ENCODE results near the gene PAFAH1B1.

PAFAH1B1 gene

DNA sequence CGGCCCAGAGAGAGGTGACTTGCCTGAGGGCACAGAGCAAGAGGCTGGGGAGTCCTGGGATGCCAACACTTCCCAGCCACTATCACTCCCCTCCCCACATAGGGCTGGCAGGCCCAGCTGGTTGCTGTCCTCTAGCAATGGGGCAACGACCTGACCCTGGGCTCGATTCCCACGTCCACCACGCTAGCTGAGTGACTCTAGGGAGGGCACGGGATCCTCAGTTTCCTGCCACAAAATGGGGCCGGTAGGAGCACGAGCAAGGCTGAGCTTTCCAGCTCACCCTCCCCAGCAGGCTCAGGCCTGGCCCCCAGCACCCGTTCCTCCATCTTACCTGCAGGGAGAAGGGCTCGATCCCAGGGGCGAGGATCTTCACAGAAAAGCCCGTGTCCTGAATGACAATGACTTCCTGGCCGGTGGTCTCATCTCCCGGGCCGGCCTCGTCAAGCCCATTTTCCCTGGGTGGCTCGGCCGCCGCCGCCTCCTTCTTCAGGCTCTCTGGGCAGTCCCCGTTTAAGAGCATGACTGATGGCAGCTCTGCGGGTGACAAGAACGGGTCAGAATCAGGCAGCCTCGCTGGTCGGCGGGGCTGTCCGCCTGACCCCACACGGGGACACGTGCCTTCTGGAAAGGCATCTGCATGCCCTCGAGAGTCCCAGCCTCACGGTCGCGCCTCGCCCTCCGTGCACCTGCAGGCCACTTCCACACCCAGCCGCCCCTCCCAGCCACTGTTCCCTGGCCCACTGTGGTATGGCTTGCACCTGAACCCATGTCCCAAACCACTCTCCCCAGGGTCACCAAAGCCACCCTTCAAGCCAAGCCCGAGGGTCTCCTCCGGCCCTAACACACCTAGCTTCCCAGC is 110.8 kb downstream of the PAFAH1B1 start:
- no peak for DNase-seq

DNA sequence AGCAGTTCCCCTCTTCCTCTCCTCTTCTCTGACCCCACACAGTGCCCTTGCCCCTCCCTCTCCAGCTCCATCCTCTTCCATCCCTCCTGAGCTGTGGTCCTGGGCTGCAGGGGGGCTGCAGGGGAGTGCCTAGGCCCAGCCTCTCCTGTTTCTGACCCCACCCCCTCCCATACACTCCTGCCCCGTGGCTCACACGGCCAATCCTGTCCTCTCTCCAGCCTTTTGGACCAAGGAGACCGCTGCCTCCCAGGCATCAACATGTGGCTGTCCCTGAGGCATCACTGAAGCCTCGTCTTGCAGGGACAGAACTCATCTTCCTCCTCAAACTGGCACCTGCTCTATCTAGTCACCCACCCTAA is 111.4 kb downstream of the PAFAH1B1 start:
- DNase-seq = no peak

DNA sequence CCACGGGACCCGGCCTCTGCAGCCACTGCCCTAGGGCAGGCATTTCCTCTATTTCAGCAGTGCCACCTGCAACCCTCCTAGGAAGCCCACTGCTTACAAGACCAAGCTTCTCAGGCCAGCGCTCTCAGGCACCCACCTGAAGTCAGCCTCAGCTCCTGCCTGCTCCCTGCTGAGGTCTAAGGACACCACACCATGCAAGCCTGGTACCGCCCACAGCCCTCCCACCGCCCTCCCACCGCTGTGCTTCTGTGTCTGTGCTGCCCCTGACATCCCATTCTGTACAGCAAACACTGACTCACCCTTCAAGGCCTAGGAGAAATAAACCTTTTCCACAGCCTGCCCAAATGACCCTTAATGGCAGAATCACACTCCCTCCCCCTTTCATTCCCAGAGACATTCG is 111.8 kb downstream of the PAFAH1B1 start:
- DNase-seq = peak in 2 of 4 experiments; percentile 13 to 29

DNA sequence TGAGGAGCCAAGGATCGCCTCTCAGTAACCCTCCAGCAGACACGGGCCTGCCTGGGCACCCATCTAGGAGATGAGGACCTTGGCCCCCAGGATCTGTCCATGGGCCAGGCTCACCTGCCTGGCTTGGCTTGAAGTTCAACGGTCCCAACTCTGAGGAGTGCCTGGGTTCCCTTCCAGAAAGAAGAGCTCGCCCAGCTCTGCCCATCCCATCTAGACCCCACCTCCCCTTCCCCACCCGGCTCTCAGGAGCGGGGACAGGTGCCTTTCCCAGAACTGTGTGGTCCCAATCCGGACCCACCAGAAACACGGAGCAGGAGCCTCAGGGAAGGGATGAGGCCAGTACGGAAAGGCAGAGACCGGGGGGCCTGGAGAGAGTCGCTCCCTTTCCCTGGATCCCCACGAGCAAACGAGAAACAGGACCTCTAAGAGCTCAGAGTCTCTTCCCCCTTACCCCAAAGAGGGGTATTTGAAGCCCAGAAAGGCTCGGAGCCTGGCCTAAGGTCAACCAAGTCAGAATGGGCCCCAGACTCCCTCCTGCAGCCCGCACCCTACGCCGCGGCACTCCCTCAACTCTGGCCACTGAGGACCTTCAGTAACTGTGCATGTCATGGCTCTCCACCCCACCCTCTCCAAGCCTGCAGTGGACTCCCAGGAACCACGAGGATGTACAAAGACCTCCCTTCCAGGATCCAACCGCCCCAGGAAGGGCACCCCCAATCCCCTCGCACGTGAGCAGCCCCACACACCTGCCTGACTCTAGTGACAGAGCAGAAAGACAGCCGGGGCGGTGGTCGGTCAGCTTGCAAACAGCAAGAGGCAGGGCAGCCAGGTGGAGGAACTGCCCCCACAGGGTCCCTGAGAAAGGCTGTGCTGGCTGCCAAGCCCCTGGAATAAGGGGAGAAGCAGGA is 112.7 kb downstream of the PAFAH1B1 start:
- DNase-seq = no peak

DNA sequence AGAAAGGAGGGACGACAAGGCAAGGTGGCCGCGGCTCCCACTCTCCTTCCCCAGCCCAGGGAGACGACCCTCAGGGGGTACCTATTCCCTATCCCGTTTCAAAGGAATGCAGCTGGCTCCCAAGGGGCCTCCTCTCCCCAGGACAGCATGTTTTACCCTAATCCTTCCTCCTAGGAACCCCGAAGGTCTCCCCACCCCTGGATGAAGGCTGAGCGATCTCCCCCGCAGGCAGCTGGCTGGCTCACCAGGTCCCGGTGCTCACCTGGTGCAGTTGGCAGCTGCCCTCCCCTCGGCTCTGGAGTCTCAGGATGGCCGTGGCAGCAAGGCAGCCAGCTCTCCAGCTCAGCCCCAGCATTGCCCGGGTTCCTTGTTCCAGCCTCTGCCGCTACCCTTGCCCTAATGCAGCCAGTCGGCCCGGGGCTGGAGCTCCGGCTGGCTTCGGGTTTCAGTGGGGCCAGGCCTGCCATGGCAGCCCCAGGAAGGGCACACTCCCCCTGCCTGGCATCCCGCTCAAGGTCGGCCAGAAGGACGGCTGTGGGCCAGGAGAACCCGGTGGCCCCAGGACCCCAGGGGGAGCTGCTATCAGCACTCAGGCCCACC is 113.6 kb downstream of the PAFAH1B1 start:
- no peak for DNase-seq

DNA sequence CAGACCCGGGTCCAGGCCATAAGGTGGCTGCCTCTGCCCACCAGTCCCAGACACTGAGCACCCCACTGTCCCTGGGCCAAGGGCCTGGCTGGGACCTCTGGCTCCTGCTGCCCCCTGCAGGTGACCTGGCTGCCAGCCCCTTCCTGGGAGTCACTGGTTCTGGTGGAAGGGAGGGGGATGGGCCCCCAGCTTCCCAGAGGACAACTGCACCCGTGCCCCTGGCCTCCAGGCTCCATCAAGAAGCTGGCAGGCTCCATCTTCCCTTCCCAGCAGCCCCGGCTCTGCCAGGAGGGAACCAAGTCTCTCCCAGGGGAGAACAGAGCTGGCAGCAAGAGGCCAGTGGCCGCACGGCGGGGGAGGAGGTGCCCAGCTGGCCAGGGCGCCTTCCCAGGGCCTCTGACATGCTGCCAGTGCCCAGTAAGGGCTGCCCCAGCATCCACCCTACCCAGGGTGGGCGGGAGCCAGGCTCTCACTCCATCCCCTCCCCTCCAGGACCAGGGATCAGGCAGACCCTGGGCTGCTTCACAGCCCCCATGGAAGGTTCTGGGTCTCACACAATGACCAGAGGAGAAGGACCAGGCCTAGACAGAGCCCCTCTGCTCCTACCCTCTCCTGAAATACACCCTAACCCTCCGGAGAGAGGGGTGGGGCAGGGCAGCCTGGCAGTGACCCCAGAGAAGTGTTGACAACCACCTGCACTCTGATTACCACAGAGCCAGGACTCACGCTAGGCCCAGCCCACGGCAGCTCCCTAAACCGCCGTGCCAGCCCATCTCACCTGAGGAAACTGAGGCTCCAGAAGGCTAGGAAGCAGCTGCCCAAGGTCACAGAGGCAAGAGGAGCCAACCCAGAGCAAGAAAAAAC is 114.5 kb downstream of the PAFAH1B1 start:
- peak in 2 of 4 experiments; percentile 25 to 47 for DNase-seq

DNA sequence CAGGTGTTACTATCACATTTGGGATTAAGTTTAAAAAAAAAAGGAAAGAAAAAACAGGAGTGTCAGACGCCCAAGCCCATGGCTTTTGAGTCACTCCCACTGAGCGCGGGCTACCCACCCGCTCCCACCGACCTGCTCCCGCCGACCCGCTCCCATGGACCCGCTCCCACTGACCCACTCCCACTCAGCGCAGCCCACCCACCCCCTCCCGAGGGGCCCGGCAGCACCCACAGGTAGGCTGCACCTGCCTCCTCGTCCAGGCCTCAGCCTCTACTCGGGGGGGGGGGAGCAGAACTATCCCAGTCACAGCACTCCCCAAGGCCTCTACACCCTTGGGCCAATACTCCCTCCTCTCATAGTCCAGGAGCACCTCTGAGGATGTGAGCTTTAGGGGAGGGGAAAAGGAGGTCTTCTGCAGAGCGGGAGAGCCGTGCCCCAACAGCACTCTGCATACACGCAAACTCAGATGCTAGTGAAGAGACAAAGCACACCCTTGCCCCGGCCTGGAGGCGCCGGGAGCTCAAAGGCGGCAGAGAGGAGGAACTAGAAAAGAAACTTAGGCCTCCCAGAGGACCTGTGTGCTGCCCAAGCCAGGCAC is 115.2 kb downstream of the PAFAH1B1 start:
- DNase-seq = peak in 1 of 4 experiments; percentile 22

DNA sequence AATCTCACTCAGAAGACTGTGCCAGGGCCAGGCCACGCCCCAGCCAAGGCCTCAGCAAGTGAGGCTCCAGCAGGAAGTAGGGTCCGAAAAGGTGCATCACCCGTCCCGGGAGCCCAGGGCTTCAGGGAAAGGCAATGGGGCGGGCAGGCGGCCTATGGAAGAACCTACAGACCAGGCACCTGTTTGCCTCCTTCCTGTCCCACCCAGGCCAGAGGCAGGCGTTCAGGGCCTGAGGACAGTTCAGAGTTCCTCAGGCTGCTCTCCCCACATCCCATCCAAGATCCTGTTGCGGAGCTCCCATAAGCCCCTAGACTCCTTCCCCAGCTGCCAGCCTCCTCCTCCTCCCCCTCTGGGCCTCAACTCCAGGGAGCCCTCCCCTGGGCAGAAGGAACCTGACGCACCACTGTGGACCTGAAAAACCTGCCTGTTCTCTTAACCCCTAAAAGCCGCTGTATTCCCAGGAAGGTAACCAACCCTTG is 115.8 kb downstream of the PAFAH1B1 start:
- peak in 2 of 4 experiments; percentile 18 to 20 for DNase-seq

DNA sequence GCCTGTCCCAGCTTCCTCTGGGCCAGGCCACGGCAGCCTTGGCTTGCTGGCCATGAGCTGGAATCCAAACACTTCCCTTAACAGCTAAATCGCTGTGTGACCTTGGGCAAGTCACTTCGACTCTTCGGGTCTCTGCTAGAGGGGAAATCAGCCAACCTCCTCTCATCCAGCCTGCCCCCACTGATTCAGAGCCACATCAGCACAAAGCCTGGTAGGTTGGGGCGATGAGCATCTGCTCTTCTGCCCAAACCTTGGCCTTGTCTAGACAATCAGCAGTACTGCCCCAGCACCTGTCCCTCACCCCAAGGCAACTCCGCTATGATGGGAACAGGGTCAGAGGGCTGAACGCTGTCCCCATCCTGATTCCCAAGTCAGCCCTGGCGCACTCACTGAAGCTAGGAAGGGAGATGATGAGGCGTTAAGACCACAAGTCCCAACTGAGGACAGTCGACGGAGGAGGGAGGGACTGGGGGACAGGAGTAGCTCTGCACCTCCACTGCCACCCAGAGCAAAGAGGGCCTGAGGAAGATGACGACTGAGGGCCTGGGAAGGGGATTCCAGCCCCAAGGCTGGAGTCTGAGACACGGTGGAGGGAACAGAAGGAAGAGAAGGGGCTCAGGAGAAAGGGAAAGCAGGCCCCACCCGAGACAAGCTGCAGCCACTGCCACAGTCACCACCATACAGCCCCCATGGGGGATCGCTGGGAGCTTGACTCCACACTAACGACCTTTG is 116.8 kb downstream of the PAFAH1B1 start:
- peak; percentile 17 to 56 (median 36) for DNase-seq

DNA sequence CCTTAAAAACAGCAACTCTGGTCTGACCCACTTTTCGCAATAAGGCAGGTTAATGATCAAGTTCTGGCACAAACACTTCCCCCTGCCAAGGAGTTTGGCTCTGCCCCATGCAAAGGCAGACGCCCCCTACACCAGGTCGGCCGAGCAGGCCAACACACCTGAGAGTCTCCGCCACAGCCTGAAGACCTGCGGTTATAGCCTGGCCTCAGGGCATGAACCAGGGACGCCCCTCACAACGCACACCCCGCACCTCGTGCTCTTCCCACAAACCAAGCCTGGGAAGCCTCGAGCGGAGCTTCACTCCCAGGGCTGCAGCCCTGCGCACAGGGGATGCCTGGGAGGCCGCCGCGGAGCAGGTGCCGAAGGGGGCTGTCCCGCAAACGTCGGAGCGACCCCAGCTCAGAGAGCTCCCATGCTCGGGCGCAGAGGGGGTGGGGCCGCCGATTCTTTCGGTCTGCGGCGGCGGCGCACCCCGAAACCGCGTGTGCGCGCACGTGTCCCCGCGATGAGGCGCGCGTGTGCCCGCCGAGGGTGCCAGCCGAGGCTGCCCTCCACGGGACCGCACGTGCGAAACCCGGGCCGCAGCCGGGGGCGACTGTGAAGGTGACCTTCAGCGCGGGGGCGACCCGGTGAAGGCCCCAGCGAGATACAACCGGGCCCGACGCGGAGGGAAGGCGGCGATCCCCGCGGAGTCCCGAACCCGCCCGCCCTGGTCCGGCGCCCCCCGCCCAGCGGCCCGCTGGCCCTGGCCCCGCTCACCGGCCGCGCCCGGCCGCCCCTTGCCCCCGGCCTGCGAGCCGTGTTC is 117.6 kb downstream of the PAFAH1B1 start:
- peak; percentile 42 to 72 (median 55) for DNase-seq

DNA sequence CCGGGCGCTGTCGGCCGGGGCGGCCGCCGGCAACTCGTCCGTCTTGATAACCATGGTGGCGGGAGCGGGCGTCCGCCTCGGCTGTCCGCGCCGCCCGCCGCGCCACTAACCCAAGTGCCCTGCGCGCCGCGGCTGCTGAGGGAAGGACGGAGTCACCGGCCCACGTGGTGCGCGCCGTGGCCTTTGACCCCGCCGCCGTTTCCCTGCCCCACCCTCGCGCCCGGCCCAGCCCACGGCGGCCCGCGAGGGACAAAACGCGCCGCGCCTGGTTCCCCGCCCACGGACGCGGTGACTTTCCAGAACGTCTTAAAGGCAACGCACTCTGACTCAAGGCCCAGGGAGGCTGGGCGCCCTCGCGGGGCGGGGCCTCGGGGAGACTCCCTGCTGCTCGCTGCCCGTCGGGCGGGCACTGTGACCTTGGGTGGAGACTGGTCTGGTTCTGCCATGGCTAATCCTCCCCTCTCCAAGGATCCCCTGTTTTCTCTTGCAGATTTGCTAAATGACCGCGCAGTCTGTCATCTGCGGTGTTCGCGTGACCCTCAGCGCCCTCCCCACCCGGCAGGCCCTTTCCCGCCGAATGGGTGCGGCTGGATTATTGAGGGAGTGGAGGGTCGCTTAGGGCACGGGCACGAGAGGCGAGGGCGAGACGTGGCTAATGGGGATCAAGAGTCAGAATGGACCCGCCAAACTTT is 118.3 kb downstream of the PAFAH1B1 start, which contains the start of gene CLUH:
Gene CLUH, minus strand, starts transcription at position 157 of the 692 bp plus-strand sequence. Its CDS starts 103 bp downstream, at position 54.
- DNase-seq = peak; percentile 99 to 100 (median 100)

DNA sequence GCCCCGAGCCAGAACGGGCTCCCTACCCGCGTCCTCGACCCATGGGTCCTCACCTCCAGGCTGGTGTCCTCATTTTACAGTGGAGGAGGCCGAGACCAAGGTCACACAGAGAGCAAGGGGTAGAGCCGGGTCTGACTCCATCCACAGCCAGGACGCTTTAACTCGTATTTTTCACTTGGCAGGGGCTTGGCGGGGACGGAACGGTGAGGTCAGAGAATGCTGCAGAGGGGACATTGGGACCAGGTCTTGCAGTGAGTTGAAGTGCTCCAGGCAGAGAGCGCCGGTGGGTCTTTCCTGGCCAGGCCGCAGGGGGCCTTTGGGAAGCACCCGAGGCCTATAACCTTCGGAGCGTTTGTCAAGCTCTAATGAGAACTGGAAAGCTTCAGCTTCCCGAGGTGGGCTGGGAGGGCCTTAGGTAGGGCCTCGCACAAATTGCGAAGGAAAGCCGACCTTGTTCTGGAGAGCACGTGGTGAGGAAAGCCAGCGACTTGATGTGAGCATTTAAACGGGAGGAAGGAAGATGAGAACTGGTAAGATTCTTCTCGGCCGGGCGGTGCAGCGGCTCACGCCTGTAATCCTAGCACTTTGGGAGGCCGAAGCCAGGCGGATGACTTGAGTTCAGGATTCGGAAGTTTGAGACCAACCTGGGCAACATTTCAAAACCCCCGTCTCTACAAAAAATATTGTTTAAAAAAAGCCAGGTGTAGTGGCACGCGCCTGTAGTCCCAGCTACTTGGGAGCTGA is 119.0 kb downstream of the PAFAH1B1 start:
- peak in 2 of 4 experiments; percentile 8 to 18 for DNase-seq

DNA sequence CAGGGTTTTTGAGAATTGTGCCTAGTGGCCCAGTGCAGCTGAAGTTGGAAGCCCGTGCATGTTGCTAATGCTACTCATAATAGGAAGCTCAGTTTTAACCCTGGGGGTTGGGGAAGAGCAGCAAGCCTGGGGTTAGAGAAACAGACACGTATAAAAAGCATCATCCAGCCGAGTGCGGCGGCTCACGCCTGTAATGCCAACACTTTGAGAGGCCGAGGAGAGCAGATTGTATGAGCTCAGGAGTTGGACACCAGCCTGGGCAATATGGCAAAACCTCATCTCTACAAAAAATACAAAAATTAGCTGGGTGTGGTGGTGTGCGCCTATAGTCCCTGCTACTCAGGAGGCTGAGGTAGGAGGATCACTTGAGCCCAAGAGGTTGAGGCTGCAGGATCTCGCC is 120.4 kb downstream of the PAFAH1B1 start:
- DNase-seq = no peak

DNA sequence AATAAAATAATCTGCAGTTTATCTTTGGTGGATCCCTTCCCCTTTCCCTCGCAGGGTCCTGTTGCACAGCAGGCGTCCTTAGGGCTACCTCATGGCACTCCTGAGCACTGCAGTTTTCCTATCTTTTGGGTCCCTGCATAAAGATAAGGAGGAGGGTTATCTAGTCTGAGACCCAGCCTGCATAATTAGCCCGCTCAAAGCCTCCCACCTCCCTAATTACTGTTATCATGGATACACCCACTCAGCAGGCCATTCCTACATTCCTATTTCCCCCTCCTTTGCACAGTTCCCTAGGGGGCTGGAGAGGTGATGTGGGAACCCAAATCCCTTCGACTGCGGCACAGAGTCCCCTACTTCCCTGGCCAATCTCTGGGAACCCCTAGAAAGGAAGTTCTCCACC is 123.2 kb downstream of the PAFAH1B1 start:
- no peak for DNase-seq

DNA sequence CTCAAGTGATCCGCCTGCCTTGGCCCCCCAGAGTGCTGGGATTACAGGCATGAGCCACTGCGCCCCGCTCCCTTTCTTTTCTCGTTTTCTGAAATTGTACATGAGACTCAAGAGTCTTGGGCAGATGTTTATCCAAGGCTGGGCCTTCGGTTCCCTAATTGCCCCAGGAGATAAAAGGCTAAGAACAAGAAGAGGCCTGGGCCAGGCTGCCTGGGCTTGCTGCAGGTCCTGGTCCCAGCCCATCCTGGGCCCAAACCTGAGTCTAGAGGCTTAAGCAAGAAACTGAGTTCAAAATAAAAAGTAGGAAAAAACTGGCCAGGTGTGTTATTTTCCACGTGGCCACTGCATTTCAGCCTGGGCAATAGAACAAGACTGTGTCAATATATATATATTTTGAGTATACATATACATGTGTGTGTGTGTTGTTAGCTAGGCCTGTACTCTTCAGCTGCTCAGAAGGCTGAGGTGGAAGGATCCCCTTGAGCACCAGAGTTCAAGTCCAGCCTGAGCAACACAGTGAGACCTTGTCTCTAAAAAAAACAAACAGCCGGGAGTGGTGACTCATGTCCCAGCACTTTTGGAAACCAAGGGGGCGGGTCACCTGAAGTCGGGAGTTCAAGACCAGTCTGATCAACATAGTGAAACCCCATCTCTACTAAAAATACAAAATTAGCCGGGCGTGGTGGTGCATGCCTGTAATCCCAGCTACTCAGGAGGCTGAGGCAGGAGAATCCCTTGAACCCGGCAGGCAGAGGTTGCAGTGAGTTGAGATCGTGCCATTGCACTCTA is 124.9 kb downstream of the PAFAH1B1 start:
- no peak for DNase-seq

DNA sequence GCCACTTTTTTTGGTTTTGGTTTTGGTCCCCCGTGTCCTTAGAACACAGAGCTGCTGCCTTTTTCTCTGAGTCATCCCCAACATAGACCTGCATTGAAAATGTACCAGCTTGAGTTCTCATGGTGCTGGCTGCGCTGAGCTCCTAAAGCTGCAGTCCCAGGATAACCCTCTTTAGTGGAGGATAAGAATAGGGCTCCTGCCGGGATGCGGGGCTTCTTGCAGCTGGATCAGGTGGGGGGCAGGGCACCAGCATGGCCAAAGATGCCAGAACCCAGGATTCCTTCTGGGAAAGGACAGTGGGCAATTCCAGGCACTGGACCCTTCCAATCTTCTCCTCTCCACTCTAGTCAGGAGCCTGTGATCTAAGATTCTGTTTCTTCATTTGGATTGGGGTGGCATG is 126.4 kb downstream of the PAFAH1B1 start:
- no peak for DNase-seq

DNA sequence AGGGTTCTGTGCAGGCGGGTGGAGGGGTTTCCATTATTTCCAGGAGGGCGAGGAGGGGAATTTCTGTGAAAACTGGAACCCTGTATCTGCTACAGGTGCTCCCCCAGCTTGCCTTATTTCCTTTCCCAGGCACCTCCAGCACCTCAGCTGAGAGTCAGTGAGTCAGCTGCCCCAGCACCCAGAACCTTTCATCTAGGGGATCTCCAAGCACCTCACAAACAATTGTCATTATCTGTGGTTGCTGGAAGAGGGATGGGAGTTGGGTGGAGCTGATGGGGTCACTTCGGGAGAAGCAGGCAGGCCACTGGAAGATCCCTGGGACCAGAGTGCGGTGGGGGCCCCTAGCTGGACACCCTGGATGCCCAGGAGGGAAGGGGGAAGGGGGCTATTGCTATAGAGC is 128.1 kb downstream of the PAFAH1B1 start:
- DNase-seq = no peak

DNA sequence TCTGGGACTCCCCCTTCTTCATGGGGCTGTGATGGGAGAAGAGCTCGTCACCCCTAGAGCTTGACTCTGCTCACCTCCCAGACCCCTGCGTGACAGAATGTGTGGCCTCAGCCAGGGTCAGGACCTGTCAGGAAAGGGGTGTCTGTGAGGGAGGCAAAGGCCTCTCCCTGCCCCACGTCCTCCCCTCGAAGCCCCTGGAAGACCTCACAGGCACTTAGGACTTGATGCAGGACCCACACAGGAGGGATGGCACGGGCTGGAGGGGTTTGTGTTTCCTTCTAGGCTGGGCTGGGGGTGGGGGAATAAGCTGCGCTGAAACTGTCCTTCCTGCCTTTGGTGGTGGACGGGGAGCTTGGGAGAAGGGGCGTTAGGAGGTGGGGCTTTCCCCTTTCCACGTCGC is 129.2 kb downstream of the PAFAH1B1 start:
- no peak for DNase-seq
